SK-N-SH (cell line): Measurements from ENCODE around the gene LDLR.

ENCODE experiments used
- CTCF ChIP-seq: fragments of 200-600 bp; sonication (generic); IDR thresholded peaks from 2 replicates; pipeline ENCODE4 v1.6.1; 2017; ENCODE audit warnings: antibody characterized with exemption, mild to moderate bottlenecking, moderate library complexity
- FOXM1 ChIP-seq: IDR thresholded peaks from 2 replicates; pipeline ENCODE4 v1.4.0; 2012; ENCODE audit warnings: low read depth, mild to moderate bottlenecking
- PBX3 ChIP-seq: IDR thresholded peaks from 2 replicates; pipeline ENCODE4; 2012
- POLR2AphosphoS5 ChIP-seq: IDR thresholded peaks from 2 replicates; pipeline ENCODE4 v1.6.1; 2012; ENCODE audit warnings: low read depth, low read length
- RCOR1 ChIP-seq: fragments of 150-350 bp; IDR thresholded peaks from 2 replicates; pipeline ENCODE4 v1.6.1; 2017; ENCODE audit warnings: antibody characterized with exemption, low read length
- SMC3 ChIP-seq: IDR thresholded peaks from 2 replicates; pipeline ENCODE4 v1.6.1; 2012; ENCODE audit warnings: low read depth, low read length, improper control_type of control experiment
- YY1 ChIP-seq: IDR thresholded peaks from 2 replicates; pipeline ENCODE4 v1.4.0; 2012; ENCODE audit warnings: low read depth, mild to moderate bottlenecking
- TF ChIP-seq, protein P1 (sequence below): IDR thresholded peaks from 2 replicates; pipeline ENCODE4 v1.4.0; 2012; ENCODE audit warnings: low read depth
- TF ChIP-seq, protein P2 (sequence below): IDR thresholded peaks from 2 replicates; pipeline ENCODE4 v1.6.1; 2012; ENCODE audit warnings: mild to moderate bottlenecking, low read depth, low read length, moderate library complexity

GRCh38 chr19:11123114-11123513 lies 33.9 kb downstream of the LDLR start:
- TF ChIP-seq, protein P1, sequence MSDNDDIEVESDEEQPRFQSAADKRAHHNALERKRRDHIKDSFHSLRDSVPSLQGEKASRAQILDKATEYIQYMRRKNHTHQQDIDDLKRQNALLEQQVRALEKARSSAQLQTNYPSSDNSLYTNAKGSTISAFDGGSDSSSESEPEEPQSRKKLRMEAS = no peak
- TF ChIP-seq POLR2AphosphoS5 (no peak), CTCF (no peak), PBX3 (no peak), SMC3 (no peak), YY1 (no peak), RCOR1 (no peak), FOXM1 (no peak)
- TF ChIP-seq, protein P2, sequence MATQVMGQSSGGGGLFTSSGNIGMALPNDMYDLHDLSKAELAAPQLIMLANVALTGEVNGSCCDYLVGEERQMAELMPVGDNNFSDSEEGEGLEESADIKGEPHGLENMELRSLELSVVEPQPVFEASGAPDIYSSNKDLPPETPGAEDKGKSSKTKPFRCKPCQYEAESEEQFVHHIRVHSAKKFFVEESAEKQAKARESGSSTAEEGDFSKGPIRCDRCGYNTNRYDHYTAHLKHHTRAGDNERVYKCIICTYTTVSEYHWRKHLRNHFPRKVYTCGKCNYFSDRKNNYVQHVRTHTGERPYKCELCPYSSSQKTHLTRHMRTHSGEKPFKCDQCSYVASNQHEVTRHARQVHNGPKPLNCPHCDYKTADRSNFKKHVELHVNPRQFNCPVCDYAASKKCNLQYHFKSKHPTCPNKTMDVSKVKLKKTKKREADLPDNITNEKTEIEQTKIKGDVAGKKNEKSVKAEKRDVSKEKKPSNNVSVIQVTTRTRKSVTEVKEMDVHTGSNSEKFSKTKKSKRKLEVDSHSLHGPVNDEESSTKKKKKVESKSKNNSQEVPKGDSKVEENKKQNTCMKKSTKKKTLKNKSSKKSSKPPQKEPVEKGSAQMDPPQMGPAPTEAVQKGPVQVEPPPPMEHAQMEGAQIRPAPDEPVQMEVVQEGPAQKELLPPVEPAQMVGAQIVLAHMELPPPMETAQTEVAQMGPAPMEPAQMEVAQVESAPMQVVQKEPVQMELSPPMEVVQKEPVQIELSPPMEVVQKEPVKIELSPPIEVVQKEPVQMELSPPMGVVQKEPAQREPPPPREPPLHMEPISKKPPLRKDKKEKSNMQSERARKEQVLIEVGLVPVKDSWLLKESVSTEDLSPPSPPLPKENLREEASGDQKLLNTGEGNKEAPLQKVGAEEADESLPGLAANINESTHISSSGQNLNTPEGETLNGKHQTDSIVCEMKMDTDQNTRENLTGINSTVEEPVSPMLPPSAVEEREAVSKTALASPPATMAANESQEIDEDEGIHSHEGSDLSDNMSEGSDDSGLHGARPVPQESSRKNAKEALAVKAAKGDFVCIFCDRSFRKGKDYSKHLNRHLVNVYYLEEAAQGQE = no peak
